Measurements from ENCODE around the gene SPARCL1.
A peak's percentile ranks its signal among the peaks of the same experiment; 100 is the strongest.
"Not testable (repeated sequence)": the region's sequence is repeated elsewhere in the genome, so short reads cannot be mapped to it uniquely, and the experiment has no call there.

The SPARCL1 gene

DNA sequence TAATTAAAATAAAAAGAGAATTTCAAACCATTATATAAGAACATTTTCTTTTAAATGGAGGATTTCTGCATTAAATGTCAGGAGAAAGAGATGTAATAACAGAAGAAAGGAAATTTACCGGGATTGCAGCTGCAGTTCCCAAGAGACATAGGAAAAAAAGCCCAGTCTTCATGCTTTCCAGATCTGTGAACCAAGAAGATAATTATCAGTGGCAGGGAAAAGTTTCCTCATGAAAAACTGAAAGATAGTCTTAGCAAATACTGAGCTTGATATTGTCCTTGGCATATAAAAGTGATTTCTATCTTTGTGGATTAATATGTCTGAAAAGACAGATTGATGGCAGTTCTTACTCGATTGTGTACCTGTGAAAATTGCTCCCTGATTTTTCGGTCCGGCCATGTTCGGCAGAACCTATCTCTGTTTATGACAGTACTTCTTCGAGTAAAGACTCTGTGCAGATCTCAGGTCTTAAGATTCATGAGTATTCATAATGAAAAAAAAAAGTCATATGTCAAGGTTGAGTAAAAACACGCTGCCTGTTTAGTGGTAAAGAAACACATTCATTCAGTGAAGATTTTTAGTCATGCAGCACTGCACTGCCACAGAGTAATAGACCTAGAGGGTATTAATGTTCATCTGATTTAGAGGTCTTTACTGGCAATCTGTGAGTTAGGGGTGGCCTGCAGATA is 29.6 kb downstream of the SPARCL1 start:
- peak overlapping the region; percentile 60 for H3K27ac ChIP-seq (ENCODE audit: low read depth, low read length)
- peaks cover 46% of the 10 kb centered on the region for H3K4me1 ChIP-seq (ENCODE audit: insufficient read depth, low read length)
- peak overlapping the region in 1 of 2 donors; percentile 19 for H3K4me3 ChIP-seq (ENCODE audit: low read depth in 1 of 2, low read length in 2 of 2)
- no peaks in the 10 kb centered on the region for H3K9me3 ChIP-seq (ENCODE audit: low read length)
- H3K9ac ChIP-seq (ENCODE audit: low read length), result no peak overlapping the region
- H3K36me3 ChIP-seq (ENCODE audit: insufficient read depth, low read length), result peaks cover 20% of the 10 kb centered on the region
- no peaks in the 10 kb centered on the region for H3K27me3 ChIP-seq (ENCODE audit: control insufficient read depth in 1 of 2, insufficient read depth in 2 of 2, low read length in 2 of 2)

DNA sequence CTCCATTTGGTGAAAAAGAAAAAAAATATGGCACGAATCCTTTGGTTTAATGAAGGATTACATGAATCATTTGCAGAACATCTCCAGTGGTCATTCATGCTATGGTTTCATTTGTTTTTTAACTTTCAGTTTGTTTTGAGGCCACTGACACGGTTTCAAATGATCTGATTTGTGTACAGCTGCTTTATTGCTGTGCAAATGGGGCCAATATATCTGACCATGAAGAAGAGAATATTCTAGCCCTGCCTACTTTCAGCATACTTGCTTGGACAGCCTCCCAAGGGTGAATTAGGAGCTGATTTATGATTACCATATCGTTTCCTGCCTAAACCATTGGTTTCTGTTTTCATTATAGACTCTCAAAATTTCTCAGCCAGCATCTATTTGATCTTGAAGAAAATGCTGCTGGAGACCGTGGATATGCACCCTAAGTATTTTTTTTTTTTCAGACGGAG is 30.7 kb downstream of the SPARCL1 start:
- Histone ChIP-seq H3K9ac (ENCODE audit: low read length) (no peak overlapping the region), H3K27ac (ENCODE audit: low read depth, low read length) (peak overlapping the region; percentile 51)

DNA sequence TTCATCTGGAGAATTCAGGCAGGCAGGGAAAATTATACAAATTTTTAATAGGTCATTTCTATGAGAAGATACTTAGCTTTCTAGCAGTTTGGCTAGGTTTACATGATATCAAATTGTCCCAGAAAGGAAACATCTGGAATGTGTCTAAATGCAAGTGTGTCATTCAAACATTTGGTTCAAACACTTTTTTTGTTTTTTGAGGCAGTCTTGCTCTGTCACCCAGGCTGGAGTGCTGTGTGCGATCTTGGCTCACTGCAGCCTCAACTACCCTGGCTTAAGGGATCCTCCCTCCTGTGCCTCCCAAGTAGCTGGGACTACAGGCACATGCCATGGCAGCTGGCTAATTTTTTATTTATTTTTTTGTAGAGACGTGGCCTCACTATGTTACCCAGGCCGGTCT is 31.6 kb downstream of the SPARCL1 start:
- H3K4me1 ChIP-seq (ENCODE audit: insufficient read depth, low read length), result peaks cover 50% of the 10 kb centered on the region
- H3K27ac ChIP-seq (ENCODE audit: low read depth, low read length), result peak overlapping the region; percentile 51

More for the DNA sequence above, 30.7 kb downstream of the SPARCL1 start:
- no peaks in the 10 kb centered on the region for H3K9me3 ChIP-seq (ENCODE audit: low read length)
- H3K4me1 ChIP-seq (ENCODE audit: insufficient read depth, low read length), result peaks cover 50% of the 10 kb centered on the region
- peak overlapping the region in 1 of 2 donors; percentile 18 for H3K4me3 ChIP-seq (ENCODE audit: low read depth in 1 of 2, low read length in 2 of 2)
- H3K36me3 ChIP-seq (ENCODE audit: insufficient read depth, low read length), result peaks cover 30% of the 10 kb centered on the region
- H3K27me3 ChIP-seq (ENCODE audit: control insufficient read depth in 1 of 2, insufficient read depth in 2 of 2, low read length in 2 of 2), result no peaks in the 10 kb centered on the region

DNA sequence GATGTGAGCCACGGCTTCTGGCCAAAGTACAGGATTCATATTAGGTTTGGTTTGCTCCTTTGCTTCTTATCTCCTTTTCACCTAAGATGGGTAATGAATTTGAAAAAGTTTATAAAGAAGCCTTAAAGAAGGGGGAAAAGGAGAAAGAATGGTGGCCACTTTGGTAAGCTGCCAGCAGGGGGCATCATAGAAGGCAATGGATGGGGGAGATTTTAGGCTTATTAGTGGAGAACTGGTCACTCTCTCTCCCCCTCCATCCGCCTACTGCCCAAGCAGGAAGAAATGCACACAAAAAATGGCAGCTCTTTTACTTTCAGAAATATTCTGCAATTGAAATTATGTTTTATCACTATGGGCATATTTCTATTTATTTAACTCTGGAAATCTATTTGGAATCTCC is 32.0 kb downstream of the SPARCL1 start:
- no peak overlapping the region for H3K9ac ChIP-seq (ENCODE audit: low read length)
- no peaks in the 10 kb centered on the region for H3K9me3 ChIP-seq (ENCODE audit: low read length)
- peaks cover 48% of the 10 kb centered on the region for H3K4me1 ChIP-seq (ENCODE audit: insufficient read depth, low read length)
- H3K27me3 ChIP-seq (ENCODE audit: control insufficient read depth in 1 of 2, insufficient read depth in 2 of 2, low read length in 2 of 2), result no peaks in the 10 kb centered on the region
- peaks cover 44% of the 10 kb centered on the region for H3K36me3 ChIP-seq (ENCODE audit: insufficient read depth, low read length)
- peak overlapping the region; percentile 14 for H3K27ac ChIP-seq (ENCODE audit: low read depth, low read length)
- no peak overlapping the region for H3K4me3 ChIP-seq (ENCODE audit: low read depth in 1 of 2, low read length in 2 of 2)

More for the DNA sequence above, 31.6 kb downstream of the SPARCL1 start:
- H3K9me3 ChIP-seq (ENCODE audit: low read length), result no peaks in the 10 kb centered on the region
- no peaks in the 10 kb centered on the region for H3K27me3 ChIP-seq (ENCODE audit: control insufficient read depth in 1 of 2, insufficient read depth in 2 of 2, low read length in 2 of 2)
- peak overlapping the region; percentile 7 for H3K9ac ChIP-seq (ENCODE audit: low read length)
- H3K36me3 ChIP-seq (ENCODE audit: insufficient read depth, low read length), result peaks cover 39% of the 10 kb centered on the region
- no peak overlapping the region for H3K4me3 ChIP-seq (ENCODE audit: low read depth in 1 of 2, low read length in 2 of 2)

- Histone ChIP-seq H3K27ac (ENCODE audit: low read depth, low read length) (peak overlapping the region; percentile 42), H3K4me1 (ENCODE audit: insufficient read depth, low read length) (peaks cover 40% of the 10 kb centered on the region), H3K4me3 (ENCODE audit: low read depth in 1 of 2, low read length in 2 of 2) (no peak overlapping the region), H3K9ac (ENCODE audit: low read length) (no peak overlapping the region), H3K9me3 (ENCODE audit: low read length) (no peaks in the 10 kb centered on the region), H3K27me3 (ENCODE audit: control insufficient read depth in 1 of 2, insufficient read depth in 2 of 2, low read length in 2 of 2) (no peaks in the 10 kb centered on the region), H3K36me3 (ENCODE audit: insufficient read depth, low read length) (peaks cover 78% of the 10 kb centered on the region)
These were observed 36.1 kb downstream of the SPARCL1 start for GRCh38 chr4:87493115-87493514.

DNA sequence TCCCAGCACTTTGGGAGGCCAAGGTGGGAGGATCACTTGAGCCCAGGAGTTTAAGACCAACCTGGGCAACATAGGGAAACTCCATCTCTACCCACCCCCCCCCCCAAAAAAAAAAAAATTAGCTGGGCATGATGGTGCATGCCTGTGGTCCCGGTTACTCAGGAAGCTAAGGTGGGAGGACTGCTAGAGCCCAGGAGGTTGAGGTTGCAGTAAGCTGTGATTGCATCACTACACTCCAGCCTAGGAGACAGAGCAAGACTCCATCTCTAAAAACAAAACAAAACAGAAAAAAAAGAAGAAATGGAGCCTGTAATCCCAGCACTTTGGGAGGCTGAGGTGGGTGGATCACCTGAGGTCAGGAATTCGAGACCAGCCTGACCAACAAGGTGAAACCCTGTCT is 37.3 kb downstream of the SPARCL1 start:
- H3K9me3 ChIP-seq (ENCODE audit: low read length); H3K9ac ChIP-seq (ENCODE audit: low read length); H3K27me3 ChIP-seq (ENCODE audit: control insufficient read depth in 1 of 2, insufficient read depth in 2 of 2, low read length in 2 of 2); H3K4me3 ChIP-seq (ENCODE audit: low read depth in 1 of 2, low read length in 2 of 2); H3K27ac ChIP-seq (ENCODE audit: low read depth, low read length): not testable (repeated sequence)
- Histone ChIP-seq H3K4me1 (ENCODE audit: insufficient read depth, low read length) (peaks cover 29% of the 10 kb centered on the region), H3K36me3 (ENCODE audit: insufficient read depth, low read length) (peaks cover 71% of the 10 kb centered on the region)

DNA sequence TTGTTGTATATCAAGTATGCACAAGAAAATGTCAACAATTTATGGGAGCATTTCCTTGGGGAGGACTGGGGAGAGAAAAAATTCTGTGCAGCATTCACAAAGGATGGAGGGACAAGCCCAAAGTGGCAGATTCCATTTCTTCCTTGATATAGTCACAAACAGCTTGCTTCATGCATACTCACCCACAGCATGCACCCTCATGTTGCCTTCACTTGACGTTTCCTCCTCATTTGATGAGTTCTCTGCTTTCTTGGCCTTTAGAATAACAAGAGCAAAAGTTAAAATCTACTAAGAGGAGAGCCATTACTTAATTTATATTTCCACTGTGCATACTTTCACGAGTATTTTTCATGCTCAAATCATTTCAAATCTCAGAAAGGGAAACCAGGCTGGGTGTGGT is 37.7 kb downstream of the SPARCL1 start:
- Histone ChIP-seq H3K4me3 (ENCODE audit: low read depth in 1 of 2, low read length in 2 of 2) (no peak overlapping the region), H3K27me3 (ENCODE audit: control insufficient read depth in 1 of 2, insufficient read depth in 2 of 2, low read length in 2 of 2) (no peaks in the 10 kb centered on the region), H3K36me3 (ENCODE audit: insufficient read depth, low read length) (peaks cover 71% of the 10 kb centered on the region), H3K4me1 (ENCODE audit: insufficient read depth, low read length) (peaks cover 29% of the 10 kb centered on the region), H3K9ac (ENCODE audit: low read length) (no peak overlapping the region), H3K27ac (ENCODE audit: low read depth, low read length) (no peak overlapping the region), H3K9me3 (ENCODE audit: low read length) (no peaks in the 10 kb centered on the region)

DNA sequence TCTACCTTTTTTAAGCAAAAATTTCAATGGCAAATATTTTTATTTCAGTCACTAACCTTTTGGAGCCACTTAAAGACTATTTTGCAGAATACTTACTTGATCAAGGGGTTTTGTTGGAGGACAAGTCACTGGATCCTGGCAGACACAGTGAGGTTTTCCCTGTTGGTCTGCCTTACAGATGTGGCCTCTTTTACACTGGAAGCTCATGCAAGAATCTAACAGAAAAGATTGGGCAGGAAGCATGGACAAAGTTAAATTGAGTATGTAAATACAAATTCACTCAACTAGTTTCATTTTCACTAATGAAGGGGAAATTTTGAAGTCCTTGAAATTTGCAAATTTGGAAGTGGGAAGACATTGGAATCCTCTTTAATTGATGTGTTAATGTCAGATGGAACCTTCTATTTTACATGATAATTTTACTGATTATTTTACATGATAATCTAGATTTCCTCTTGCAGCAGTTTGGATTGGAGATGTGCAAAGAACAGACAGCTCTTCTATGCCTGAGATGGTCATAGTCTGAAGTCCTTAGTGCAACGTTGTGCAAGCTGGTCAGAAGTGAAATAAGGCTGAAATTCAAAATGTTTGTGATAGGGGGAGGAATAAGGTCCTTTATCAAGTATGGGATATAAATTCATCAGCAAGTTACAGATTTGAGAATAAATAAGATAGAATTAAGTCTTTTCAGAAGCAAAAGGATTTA is 38.4 kb downstream of the SPARCL1 start:
- no peaks in the 10 kb centered on the region for H3K27me3 ChIP-seq (ENCODE audit: control insufficient read depth in 1 of 2, insufficient read depth in 2 of 2, low read length in 2 of 2)
- no peak overlapping the region for H3K9ac ChIP-seq (ENCODE audit: low read length)
- peaks cover 29% of the 10 kb centered on the region for H3K4me1 ChIP-seq (ENCODE audit: insufficient read depth, low read length)
- H3K27ac ChIP-seq (ENCODE audit: low read depth, low read length), result no peak overlapping the region
- H3K36me3 ChIP-seq (ENCODE audit: insufficient read depth, low read length), result peaks cover 70% of the 10 kb centered on the region
- no peaks in the 10 kb centered on the region for H3K9me3 ChIP-seq (ENCODE audit: low read length)
- no peak overlapping the region for H3K4me3 ChIP-seq (ENCODE audit: low read depth in 1 of 2, low read length in 2 of 2)

GRCh38 chr4:87489678-87490077 is 39.5 kb downstream of the SPARCL1 start:
- Histone ChIP-seq H3K4me3 (ENCODE audit: low read depth in 1 of 2, low read length in 2 of 2) (no peak overlapping the region), H3K4me1 (ENCODE audit: insufficient read depth, low read length) (peaks cover 29% of the 10 kb centered on the region), H3K9me3 (ENCODE audit: low read length) (no peaks in the 10 kb centered on the region), H3K27me3 (ENCODE audit: control insufficient read depth in 1 of 2, insufficient read depth in 2 of 2, low read length in 2 of 2) (no peaks in the 10 kb centered on the region), H3K27ac (ENCODE audit: low read depth, low read length) (no peak overlapping the region), H3K9ac (ENCODE audit: low read length) (no peak overlapping the region), H3K36me3 (ENCODE audit: insufficient read depth, low read length) (peaks cover 62% of the 10 kb centered on the region)

DNA sequence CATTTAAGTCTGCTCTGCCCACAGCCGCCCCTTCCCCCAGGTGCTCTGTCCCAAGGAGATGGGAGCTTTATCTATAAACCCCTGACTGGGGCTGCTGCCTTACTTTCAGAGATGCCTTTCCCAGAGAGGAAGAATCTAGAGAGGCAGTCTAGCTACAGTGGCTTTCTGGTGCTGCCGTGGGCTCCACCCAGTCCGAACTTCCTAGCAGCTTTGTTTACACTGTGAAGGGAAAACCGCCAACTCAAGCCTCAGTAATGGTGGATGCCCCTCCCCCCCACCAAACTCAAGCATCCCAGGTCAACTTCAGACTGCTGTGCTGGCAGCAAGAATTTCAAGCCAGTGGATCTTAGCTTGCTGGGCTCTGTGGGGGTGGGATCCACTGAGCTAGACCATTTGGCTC is 40.5 kb downstream of the SPARCL1 start:
- not testable (repeated sequence) for H3K9me3 ChIP-seq (ENCODE audit: low read length); H3K4me3 ChIP-seq (ENCODE audit: low read depth in 1 of 2, low read length in 2 of 2); H3K9ac ChIP-seq (ENCODE audit: low read length); H3K27me3 ChIP-seq (ENCODE audit: control insufficient read depth in 1 of 2, insufficient read depth in 2 of 2, low read length in 2 of 2)
- peak overlapping the region; percentile 7 for H3K27ac ChIP-seq (ENCODE audit: low read depth, low read length)
- peaks cover 52% of the 10 kb centered on the region for H3K36me3 ChIP-seq (ENCODE audit: insufficient read depth, low read length)
- H3K4me1 ChIP-seq (ENCODE audit: insufficient read depth, low read length), result peaks cover 27% of the 10 kb centered on the region

GRCh38 chr4:87483247-87483646 is 45.9 kb downstream of the SPARCL1 start:
- peaks cover 23% of the 10 kb centered on the region for H3K36me3 ChIP-seq (ENCODE audit: insufficient read depth, low read length)
- not testable (repeated sequence) for H3K9me3 ChIP-seq (ENCODE audit: low read length); H3K27me3 ChIP-seq (ENCODE audit: control insufficient read depth in 1 of 2, insufficient read depth in 2 of 2, low read length in 2 of 2); H3K27ac ChIP-seq (ENCODE audit: low read depth, low read length); H3K9ac ChIP-seq (ENCODE audit: low read length); H3K4me3 ChIP-seq (ENCODE audit: low read depth in 1 of 2, low read length in 2 of 2); H3K4me1 ChIP-seq (ENCODE audit: insufficient read depth, low read length)
